ENCODE measurements around the gene EXTL2.
"Not testable (repeated sequence)": the region's sequence is repeated elsewhere in the genome, so short reads cannot be mapped to it uniquely, and the experiment has no call there.

Gene EXTL2

DNA sequence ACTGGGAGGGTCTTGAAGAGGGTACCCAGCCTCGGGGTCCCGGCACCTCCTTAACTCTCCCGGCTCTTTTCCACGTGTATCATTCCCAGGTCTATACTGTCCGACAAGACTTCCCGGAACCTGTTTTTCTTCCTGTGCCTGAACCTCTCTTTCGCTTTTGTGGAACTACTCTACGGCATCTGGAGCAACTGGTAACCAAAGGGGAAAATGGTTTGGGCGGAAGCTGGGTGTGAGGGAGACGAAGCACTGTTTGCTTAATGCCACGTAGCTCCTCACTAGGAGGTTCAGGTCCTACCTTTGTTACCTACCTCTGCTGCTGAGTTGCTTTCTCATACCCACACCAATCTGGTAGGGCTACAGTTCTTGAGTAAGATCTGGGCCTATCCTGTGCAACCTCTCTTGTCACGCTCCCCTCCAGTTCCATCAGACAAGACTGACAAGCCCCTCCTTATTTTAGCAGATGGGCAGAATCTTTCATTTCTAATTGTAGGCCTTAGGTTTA, 1.9 kb upstream of the EXTL2 start:
- peak; percentile 32 to 47 for DNase-seq

DNA sequence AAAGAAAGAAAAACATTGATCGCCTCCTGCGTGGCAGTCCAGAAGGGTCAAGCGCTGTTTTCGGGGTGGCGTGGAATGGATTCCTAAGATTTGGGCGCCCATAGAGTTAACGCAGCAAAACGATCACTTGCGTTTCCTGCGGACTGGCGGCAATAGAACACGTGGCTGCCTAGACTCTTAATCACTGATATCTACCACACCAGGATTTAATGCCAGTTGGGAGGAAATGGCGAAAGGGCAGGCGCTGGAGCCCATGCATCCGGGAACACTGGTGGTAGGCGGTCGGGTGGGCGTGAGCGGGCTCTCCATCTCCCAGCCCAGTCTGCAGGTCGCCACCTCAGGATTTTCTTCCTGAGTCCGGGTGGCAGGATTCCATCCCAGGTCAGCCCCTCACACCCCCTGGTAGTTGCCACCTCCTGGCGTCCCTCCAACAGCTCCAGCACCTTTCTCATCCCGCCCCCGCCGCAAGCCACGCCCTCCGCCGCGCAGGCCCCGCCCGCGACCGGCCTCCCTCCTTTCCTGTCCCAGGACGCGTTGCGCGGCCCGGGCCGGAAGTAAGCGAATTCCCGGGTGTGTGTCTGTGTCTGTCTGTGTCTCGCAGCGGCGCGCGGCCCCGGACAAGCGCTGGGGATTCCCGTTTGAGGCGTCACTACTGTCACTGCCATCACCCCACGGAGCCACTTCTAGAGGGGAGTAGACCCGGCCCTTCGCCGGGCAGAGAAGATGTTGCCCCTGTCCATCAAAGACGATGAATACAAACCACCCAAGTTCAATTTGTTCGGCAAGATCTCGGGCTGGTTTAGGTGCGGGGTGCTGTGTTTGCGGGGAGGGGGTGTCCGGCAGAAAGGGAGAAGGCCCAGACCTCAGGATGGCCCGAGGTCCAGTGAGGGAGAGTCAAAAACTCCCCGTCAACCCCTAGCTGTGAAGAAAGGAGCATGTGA, 1.2 kb upstream of the EXTL2 start, which contains the start of gene SLC30A7:
SLC30A7 (plus strand) TSS at position 551 of the 941 bp plus-strand sequence; CDS start at position 724, 173 bp downstream.
- DNase-seq, result peak; percentile 80 to 94

- DNase-seq, result no peak
Observed at GRCh38 chr1:100893718-100894117, 924 bp downstream of the EXTL2 start.

- DNase-seq, result no peak
Observed at GRCh38 chr1:100892554-100892953, 2.1 kb downstream of the EXTL2 start.

DNA sequence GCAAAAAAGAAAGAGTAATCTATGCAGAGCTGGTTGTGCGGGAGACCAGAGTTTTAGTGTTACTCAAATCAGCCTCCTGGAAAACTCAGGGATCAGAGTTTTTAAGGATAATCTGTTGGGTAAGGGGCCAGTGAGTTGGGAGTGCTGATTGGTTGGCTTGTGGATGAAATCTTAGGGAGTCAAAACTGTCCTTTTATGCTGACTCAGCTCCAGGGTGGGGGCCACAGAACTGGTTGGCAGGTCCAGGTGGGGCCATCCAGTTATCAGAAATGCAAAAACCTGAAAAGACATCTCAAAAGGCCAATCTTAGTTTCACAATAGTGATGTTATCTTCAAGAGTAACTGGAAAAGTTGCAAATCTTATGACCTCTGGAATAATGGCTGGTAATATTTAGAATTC, 3.3 kb downstream of the EXTL2 start:
- DNase-seq, result no peak

GRCh38 chr1:100889869-100890482, 4.7 kb downstream of the EXTL2 start:
- not testable (repeated sequence) for DNase-seq

DNA sequence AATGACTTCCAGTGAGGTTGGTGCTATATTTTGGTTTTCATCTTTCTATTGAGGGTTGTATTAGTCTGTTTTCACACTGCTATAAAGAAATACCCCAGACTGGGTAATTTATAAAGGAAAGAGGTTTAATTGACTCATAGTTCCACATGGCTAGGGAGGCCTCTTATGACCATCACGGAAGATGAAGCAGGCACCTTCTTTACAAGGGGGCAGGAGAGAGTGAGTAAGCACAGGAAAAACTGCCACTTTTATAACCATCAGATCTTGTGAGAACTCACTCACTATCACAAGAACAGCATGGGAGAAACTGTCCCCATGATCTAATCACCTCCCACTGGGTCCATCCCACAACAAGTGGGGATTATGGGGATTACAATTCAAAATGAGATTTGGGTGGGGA, 5.6 kb downstream of the EXTL2 start:
- DNase-seq, result not testable (repeated sequence)

- no peak for DNase-seq
Observed at GRCh38 chr1:100883963-100884362, 10.7 kb downstream of the EXTL2 start.

DNA sequence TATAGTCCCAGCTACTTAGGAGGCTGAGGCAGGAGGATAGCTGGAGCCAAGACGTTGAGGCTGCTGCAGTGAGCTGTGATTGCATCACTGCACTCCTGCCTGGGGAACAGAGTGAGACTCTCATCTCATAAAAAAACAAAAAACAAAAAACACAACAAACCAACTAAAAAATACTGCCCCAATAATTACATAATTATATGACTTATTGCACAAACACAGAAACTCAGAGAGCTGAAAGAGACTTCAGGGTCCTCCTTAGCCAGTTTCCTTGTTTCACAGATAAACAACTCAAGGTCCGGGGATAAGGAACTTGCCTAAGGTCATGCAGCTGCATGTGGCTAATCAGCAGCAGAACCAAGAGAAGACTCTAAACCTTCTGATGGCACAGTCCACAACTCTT, 11.9 kb downstream of the EXTL2 start:
- no peak for DNase-seq

DNA sequence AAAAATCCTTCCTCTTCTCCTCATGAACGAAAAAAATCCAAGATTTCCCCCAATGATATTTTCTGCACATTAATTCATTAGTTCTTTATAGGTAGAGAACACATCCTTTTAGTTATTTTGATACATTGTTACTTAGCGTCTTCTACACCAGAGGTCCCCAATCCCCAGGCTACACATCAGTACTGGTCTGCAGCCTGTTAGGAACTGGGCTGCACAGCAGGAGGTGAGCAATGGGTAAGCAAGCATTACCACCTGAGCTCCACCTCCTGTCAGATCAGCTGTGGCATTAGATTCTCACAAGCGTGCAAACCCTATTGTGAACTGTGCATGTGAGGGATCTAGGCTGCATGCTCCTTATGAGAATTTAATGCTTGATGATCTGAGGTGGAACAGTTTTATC, 13.0 kb downstream of the EXTL2 start:
- DNase-seq, result no peak

- DNase-seq, result no peak
Observed at GRCh38 chr1:100879422-100879821, 15.2 kb downstream of the EXTL2 start.

- no peak for DNase-seq
Observed at GRCh38 chr1:100876291-100876690, 18.4 kb downstream of the EXTL2 start.

DNA sequence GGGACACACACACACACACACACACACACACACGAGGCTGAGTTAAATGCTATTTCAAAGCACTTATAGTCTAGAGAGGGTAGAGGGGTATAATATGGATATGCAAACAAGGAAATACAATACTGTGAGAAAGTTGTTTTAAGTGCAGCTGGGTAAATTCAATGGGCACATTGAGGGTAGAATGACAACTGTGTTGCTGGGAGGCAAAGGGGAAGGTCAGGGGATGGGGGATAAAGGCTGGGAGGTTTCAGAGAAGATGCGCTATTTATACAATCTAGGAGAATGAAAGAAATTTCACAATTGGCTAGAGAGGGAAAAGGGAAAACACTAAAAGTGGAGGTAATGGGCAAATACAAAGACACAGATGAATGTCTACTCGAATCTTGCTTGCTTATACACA, 19.4 kb downstream of the EXTL2 start:
- DNase-seq, result peak; percentile 34 to 36

DNA sequence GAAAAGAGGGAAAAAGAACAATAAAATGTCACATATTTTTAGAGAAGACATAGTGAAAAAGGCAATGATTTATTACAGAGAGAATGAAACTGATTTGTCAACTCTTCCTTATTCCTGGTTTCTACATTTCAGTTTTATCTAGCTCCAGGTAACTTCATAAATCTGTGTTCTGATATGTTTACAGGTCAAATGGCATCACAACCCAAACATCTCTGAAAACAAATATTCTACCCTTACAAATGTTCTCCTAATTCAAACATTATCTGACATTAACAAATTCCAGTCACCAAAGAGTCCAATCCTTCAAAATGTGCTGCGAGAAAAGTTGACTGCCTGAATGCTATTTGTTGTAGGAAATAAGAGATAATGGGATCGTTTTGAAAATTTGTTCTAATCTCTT, 20.2 kb downstream of the EXTL2 start:
- no peak for DNase-seq

DNA sequence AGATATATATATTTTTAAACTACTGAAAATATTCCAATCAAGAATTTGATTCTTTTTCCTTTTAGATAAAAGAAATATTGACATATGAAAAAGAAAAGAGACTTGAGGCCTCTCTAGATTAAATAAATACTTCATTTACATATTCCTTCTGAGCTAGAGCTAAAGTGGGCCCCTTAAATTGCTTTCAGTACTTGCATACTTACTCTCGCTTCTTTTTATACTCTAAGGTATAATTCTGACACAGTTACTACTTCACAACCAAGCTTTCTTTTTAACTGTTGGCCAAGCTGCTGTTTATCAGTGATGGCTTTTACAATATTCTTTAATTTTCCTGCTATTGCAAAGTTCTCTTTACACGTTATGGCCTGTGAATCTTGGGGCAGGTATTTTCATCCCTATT, 24.6 kb downstream of the EXTL2 start:
- no peak for DNase-seq

DNA sequence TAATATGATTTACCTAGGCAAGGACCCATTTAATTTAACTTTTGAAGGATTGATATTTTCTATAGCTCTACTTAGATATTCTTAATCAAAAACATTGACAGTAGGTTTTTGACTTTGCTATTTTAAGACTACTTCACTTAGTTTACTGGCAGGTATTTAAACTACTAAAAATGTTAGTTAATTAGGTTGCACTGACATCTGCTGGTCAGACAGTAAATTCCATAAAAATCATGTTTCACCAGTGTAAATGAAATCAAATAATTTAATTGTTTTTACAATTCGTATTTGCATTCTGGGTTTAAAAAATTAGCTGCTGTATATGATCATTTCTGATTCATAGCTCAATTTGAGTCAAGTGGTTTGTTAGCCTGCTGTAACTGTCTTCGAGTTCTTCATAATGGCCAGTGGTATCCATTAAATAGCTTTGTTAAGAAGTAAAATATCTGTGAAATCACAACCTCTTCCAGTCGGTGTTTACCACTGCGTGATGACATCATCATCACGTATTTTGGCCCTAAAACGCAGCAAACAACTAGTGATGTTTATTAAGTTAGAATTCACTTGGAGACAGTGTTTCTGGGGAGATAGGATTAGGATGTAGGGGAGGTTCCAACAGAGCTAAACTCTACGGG, 26.2 kb downstream of the EXTL2 start:
- peak in 1 of 2 experiments; percentile 45 for DNase-seq

DNA sequence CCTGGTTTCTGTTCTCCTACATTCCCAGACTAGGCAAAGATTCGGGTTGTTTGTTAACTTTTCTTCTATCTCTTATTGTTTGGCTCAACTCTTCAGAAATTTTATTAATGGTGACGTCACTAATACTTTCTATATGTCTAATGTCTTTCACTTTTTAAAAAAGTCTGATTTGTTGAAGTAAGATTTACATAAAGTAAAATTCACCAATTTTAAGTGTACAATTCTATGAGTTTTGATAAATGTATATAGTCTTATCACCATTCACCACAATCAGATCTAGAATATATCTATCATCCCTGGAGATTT, 27.8 kb downstream of the EXTL2 start:
- DNase-seq, result no peak

DNA sequence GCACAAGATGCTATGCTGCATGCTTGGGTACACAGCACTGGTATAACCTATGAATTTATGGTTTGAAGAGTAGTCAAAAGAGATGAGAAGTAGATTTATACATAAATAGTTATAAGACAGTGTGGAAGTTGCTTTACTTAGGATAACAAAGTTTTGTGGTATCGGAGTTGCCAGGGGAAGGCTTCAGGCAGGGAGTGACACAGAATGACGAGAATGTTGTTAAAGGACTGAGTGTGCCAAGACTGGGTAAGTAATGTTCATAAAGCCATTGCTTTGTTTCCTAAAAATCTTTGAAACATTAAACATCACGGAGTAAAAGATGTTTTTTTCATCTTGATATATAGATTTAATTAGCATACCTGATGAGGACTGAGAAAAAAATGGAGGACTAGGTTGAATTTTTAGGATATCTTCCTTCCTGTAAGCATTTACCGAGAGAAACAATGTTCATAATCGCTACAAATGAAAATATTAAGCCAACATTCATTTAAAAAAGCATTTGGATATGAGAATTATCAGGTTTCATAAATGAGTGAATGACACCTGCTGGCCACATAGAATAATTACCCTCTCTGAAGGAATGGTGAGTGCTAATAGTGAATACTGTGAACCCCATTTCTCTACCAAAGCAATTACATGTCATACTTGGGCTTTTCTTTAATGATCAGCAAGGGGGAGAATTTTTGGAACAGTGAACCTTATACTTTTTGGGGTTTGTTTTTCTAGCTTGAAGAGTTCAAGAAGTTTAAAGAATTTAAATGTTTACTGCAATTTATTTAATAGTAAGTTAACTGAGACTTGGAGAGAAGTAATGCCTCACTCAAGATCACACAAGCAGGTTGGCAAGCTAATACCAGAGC, 28.4 kb downstream of the EXTL2 start:
- peak in 1 of 2 experiments; percentile 51 for DNase-seq

DNA sequence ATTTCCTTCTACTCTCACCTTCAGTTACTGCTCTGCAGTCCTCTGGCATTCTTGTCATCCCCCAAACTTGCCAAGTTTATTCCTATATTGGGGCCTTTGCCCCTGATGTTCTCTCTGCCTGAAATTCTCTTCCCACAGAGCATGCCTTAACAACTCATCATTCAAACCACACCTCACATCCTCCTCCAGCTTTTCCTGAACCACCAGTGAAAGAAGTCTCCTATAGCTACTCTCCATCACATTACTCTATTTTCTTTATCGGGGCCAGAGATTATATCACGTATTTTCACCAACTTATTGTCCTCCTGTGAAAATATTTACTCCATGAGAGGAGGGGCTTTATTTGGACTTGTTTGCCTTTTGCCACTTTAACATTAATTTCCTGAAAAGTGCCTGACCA, 32.1 kb downstream of the EXTL2 start:
- no peak for DNase-seq

DNA sequence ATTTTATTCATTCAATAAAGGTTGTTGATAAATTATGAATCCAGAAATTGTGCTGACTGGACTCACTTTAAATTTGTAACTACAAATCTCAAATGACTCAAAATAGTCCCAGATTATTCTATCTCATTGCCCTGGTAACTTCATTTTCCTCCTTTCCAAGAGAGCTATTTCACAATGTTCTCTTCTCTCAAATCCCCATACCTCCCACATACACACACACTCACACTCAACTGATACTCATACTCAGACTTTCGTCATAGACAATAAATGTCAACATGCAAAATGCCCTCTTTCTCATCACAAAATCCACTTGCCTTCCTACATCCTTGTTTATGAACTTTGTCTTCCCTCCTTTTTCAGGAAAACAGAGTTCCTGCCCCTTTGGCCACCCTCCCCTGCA, 33.3 kb downstream of the EXTL2 start:
- DNase-seq, result no peak

GRCh38 chr1:100860397-100860991, 34.1 kb downstream of the EXTL2 start:
- no peak for DNase-seq

GRCh38 chr1:100855116-100855515, 39.5 kb downstream of the EXTL2 start:
- not testable (repeated sequence) for DNase-seq

Data from NCI-H526 (cell line).